ENCODE data around the gene PTPRN2.

Gene PTPRN2

GRCh38 chr7:158590181-158590530 is 2.5 kb upstream of the PTPRN2 start:
- Histone ChIP-seq H3K9ac (ENCODE audit: low read length) (no peak overlapping the region), H2BK120ac (ENCODE audit: low read depth, low read length) (no peak overlapping the region), H2BK15ac (replicated peaks; ENCODE audit: low read depth) (no peak overlapping the region), H3K18ac (ENCODE audit: low read length) (no peak overlapping the region), H3K36me3 (ENCODE audit: control insufficient read depth, insufficient read depth, low read length) (no peaks in the 10 kb centered on the region), H3K79me2 (ENCODE audit: control insufficient read depth, insufficient read depth, low read length) (no peaks in the 10 kb centered on the region), H3K56ac (ENCODE audit: low read length) (no peak overlapping the region), H3K4me3 (ENCODE audit: low read length) (no peak overlapping the region), H2AK5ac (ENCODE audit: low read length) (no peak overlapping the region), H3K4me2 (ENCODE audit: low read length) (no peak overlapping the region), H3K4ac (ENCODE audit: low read depth, low read length) (no peak overlapping the region), H3K79me1 (ENCODE audit: low read length) (no peaks in the 10 kb centered on the region), H3K4me1 (ENCODE audit: control insufficient read depth, low read depth, low read length) (no peaks in the 10 kb centered on the region), H4K5ac (ENCODE audit: low read length) (no peak overlapping the region), H2BK5ac (ENCODE audit: low read length) (no peak overlapping the region), H3K23ac (ENCODE audit: low read length) (no peak overlapping the region), H3K27ac (ENCODE audit: low read depth, low read length) (no peak overlapping the region), H4K8ac (ENCODE audit: low read depth, low read length) (no peak overlapping the region), H3K27me3 (ENCODE audit: insufficient read depth, low read length, poor library complexity) (peaks cover 28% of the 10 kb centered on the region)
- DNase-seq, result no peak
- no CpG with 5 or more reads among the region's 12 CpGs for WGBS (ENCODE audit: extremely low coverage, insufficient coverage, low lambda C conversion rate)

DNA sequence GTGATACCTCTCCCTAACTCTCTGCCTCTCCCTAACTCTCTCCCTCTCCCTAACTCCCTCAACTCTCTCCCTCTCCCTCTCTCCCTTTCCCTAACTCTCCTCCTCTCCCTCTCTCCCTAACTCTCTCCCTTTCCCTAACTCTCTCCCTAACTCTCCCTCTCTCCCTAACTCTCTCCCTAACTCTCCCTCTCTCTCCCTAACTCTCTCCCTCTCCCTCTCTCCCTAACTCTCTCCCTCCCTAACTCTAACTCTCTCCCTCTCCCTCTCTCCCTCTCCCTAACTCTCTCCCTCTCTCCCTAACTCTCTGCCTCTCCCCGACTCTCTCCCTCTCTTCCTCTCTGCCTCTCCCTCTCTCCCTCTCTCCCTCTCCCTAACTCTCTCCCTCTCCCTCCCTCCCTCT is 2.0 kb upstream of the PTPRN2 start:
- Histone ChIP-seq H2BK15ac (replicated peaks; ENCODE audit: low read depth) (no peak overlapping the region), H3K79me2 (ENCODE audit: control insufficient read depth, insufficient read depth, low read length) (no peaks in the 10 kb centered on the region), H4K8ac (ENCODE audit: low read depth, low read length) (no peak overlapping the region), H3K79me1 (ENCODE audit: low read length) (no peaks in the 10 kb centered on the region), H3K27me3 (ENCODE audit: insufficient read depth, low read length, poor library complexity) (peaks cover 30% of the 10 kb centered on the region), H3K23ac (ENCODE audit: low read length) (no peak overlapping the region), H3K4me2 (ENCODE audit: low read length) (no peak overlapping the region), H3K18ac (ENCODE audit: low read length) (no peak overlapping the region), H4K5ac (ENCODE audit: low read length) (no peak overlapping the region), H3K27ac (ENCODE audit: low read depth, low read length) (no peak overlapping the region), H2AK5ac (ENCODE audit: low read length) (no peak overlapping the region), H3K4me3 (ENCODE audit: low read length) (no peak overlapping the region), H3K4ac (ENCODE audit: low read depth, low read length) (no peak overlapping the region), H2BK120ac (ENCODE audit: low read depth, low read length) (no peak overlapping the region), H3K9ac (ENCODE audit: low read length) (no peak overlapping the region), H3K36me3 (ENCODE audit: control insufficient read depth, insufficient read depth, low read length) (no peaks in the 10 kb centered on the region), H3K56ac (ENCODE audit: low read length) (no peak overlapping the region), H3K4me1 (ENCODE audit: control insufficient read depth, low read depth, low read length) (no peaks in the 10 kb centered on the region), H2BK5ac (ENCODE audit: low read length) (no peak overlapping the region)
- no peak for DNase-seq
- WGBS (ENCODE audit: extremely low coverage, insufficient coverage, low lambda C conversion rate), result no CpG with 5 or more reads among the region's 1 CpG

DNA sequence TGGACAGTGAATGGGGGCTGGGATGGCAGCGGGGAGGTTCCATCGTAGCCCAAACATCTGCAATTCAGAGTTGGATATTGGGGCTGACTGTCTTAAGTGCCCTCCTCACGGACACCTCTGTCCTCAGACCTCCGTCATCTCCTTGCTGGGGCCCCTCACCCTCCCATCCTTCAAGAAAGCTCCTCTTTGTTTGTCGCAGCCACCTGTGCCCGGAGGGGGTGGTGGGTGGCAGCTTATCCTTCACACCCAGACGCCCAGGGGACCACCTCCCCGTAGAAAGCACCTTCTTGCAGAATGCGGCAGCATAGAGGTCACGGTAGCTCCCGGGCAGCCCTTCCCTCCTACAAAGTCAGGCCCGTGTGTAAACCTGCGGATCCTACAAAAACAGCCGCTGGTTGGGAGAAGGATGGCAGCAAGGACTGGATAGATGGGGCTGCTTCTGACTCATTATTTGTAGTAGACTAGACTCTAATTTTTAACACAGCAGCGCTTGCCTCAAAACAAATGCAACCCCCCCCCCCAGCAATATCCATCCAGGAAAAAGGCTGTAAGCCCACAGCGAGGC is 1.3 kb upstream of the PTPRN2 start:
- no CpG with 5 or more reads among the region's 16 CpGs for WGBS (ENCODE audit: extremely low coverage, insufficient coverage, low lambda C conversion rate)
- no peak overlapping the region for H3K18ac ChIP-seq (ENCODE audit: low read length)
- H3K4ac ChIP-seq (ENCODE audit: low read depth, low read length), result no peak overlapping the region
- no peak overlapping the region for H2BK15ac ChIP-seq (replicated peaks; ENCODE audit: low read depth)
- no peak overlapping the region for H3K23ac ChIP-seq (ENCODE audit: low read length)
- no peaks in the 10 kb centered on the region for H3K79me2 ChIP-seq (ENCODE audit: control insufficient read depth, insufficient read depth, low read length)
- no peak overlapping the region for H3K4me2 ChIP-seq (ENCODE audit: low read length)
- H2BK120ac ChIP-seq (ENCODE audit: low read depth, low read length), result no peak overlapping the region
- H4K8ac ChIP-seq (ENCODE audit: low read depth, low read length), result no peak overlapping the region
- no peak overlapping the region for H3K4me3 ChIP-seq (ENCODE audit: low read length)
- H2AK5ac ChIP-seq (ENCODE audit: low read length), result no peak overlapping the region
- peaks cover 30% of the 10 kb centered on the region for H3K27me3 ChIP-seq (ENCODE audit: insufficient read depth, low read length, poor library complexity)
- H3K9ac ChIP-seq (ENCODE audit: low read length), result no peak overlapping the region
- H3K4me1 ChIP-seq (ENCODE audit: control insufficient read depth, low read depth, low read length), result no peaks in the 10 kb centered on the region
- no peak overlapping the region for H4K5ac ChIP-seq (ENCODE audit: low read length)
- H2BK5ac ChIP-seq (ENCODE audit: low read length), result no peak overlapping the region
- DNase-seq, result no peak
- H3K79me1 ChIP-seq (ENCODE audit: low read length), result no peaks in the 10 kb centered on the region
- H3K56ac ChIP-seq (ENCODE audit: low read length), result no peak overlapping the region
- no peak overlapping the region for H3K27ac ChIP-seq (ENCODE audit: low read depth, low read length)
- no peaks in the 10 kb centered on the region for H3K36me3 ChIP-seq (ENCODE audit: control insufficient read depth, insufficient read depth, low read length)

GRCh38 chr7:158588085-158588877 is 658 bp upstream of the PTPRN2 start:
- Histone ChIP-seq H3K18ac (ENCODE audit: low read length) (no peak overlapping the region), H3K4me1 (ENCODE audit: control insufficient read depth, low read depth, low read length) (no peaks in the 10 kb centered on the region), H3K79me1 (ENCODE audit: low read length) (no peaks in the 10 kb centered on the region), H4K8ac (ENCODE audit: low read depth, low read length) (no peak overlapping the region), H3K4ac (ENCODE audit: low read depth, low read length) (no peak overlapping the region), H3K4me2 (ENCODE audit: low read length) (no peak overlapping the region), H4K5ac (ENCODE audit: low read length) (no peak overlapping the region), H2BK15ac (replicated peaks; ENCODE audit: low read depth) (no peak overlapping the region), H3K23ac (ENCODE audit: low read length) (no peak overlapping the region), H3K27ac (ENCODE audit: low read depth, low read length) (no peak overlapping the region), H3K36me3 (ENCODE audit: control insufficient read depth, insufficient read depth, low read length) (no peaks in the 10 kb centered on the region), H2BK120ac (ENCODE audit: low read depth, low read length) (no peak overlapping the region), H3K79me2 (ENCODE audit: control insufficient read depth, insufficient read depth, low read length) (no peaks in the 10 kb centered on the region), H3K56ac (ENCODE audit: low read length) (no peak overlapping the region), H3K27me3 (ENCODE audit: insufficient read depth, low read length, poor library complexity) (peaks cover 30% of the 10 kb centered on the region), H3K9ac (ENCODE audit: low read length) (no peak overlapping the region), H2AK5ac (ENCODE audit: low read length) (no peak overlapping the region), H3K4me3 (ENCODE audit: low read length) (no peak overlapping the region), H2BK5ac (ENCODE audit: low read length) (no peak overlapping the region)
- no CpG with 5 or more reads among the region's 63 CpGs for WGBS (ENCODE audit: extremely low coverage, insufficient coverage, low lambda C conversion rate)
- DNase-seq, result no peak

- no peak overlapping the region for H4K8ac ChIP-seq (ENCODE audit: low read depth, low read length)
- H3K4me1 ChIP-seq (ENCODE audit: control insufficient read depth, low read depth, low read length), result no peaks in the 10 kb centered on the region
- H2BK15ac ChIP-seq (replicated peaks; ENCODE audit: low read depth), result no peak overlapping the region
- H3K18ac ChIP-seq (ENCODE audit: low read length), result no peak overlapping the region
- H4K5ac ChIP-seq (ENCODE audit: low read length), result no peak overlapping the region
- no peak overlapping the region for H3K4me3 ChIP-seq (ENCODE audit: low read length)
- H2AK5ac ChIP-seq (ENCODE audit: low read length), result no peak overlapping the region
- H3K56ac ChIP-seq (ENCODE audit: low read length), result no peak overlapping the region
- peaks cover 30% of the 10 kb centered on the region for H3K27me3 ChIP-seq (ENCODE audit: insufficient read depth, low read length, poor library complexity)
- H3K79me2 ChIP-seq (ENCODE audit: control insufficient read depth, insufficient read depth, low read length), result no peaks in the 10 kb centered on the region
- WGBS (ENCODE audit: extremely low coverage, insufficient coverage, low lambda C conversion rate), result no CpG with 5 or more reads among the region's 63 CpGs
- H2BK120ac ChIP-seq (ENCODE audit: low read depth, low read length), result no peak overlapping the region
- no peak overlapping the region for H3K27ac ChIP-seq (ENCODE audit: low read depth, low read length)
- no peak for DNase-seq
- H3K79me1 ChIP-seq (ENCODE audit: low read length), result no peaks in the 10 kb centered on the region
- H3K9ac ChIP-seq (ENCODE audit: low read length), result no peak overlapping the region
- H3K4ac ChIP-seq (ENCODE audit: low read depth, low read length), result no peak overlapping the region
- no peaks in the 10 kb centered on the region for H3K36me3 ChIP-seq (ENCODE audit: control insufficient read depth, insufficient read depth, low read length)
- no peak overlapping the region for H3K4me2 ChIP-seq (ENCODE audit: low read length)
- H3K23ac ChIP-seq (ENCODE audit: low read length), result no peak overlapping the region
- H2BK5ac ChIP-seq (ENCODE audit: low read length), result no peak overlapping the region
These were observed 993 bp downstream of the PTPRN2 start for GRCh38 chr7:158586499-158587161.
